ENCODE results near the gene CTF1.

DNA sequence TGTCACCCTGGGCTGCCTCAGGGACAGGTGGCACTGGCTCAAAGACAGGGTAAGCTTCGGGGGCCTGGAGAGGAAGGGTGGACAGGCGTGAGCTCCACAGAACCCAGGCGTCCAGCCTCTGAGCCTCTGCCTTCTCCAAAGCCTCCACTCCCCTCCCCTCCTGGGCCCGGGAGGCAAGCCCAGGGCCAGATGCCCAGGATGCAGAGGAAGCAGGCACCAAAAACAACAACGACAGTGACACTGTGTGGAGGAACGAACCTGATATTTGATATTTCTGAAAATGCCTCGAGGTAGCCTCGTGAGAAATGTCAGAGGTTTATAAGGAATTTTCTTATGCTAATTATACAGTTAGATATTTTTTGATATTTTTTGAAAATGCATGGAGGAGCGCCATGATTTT lies 8.5 kb upstream of the CTF1 start:
- TF ChIP-seq, protein P1, sequence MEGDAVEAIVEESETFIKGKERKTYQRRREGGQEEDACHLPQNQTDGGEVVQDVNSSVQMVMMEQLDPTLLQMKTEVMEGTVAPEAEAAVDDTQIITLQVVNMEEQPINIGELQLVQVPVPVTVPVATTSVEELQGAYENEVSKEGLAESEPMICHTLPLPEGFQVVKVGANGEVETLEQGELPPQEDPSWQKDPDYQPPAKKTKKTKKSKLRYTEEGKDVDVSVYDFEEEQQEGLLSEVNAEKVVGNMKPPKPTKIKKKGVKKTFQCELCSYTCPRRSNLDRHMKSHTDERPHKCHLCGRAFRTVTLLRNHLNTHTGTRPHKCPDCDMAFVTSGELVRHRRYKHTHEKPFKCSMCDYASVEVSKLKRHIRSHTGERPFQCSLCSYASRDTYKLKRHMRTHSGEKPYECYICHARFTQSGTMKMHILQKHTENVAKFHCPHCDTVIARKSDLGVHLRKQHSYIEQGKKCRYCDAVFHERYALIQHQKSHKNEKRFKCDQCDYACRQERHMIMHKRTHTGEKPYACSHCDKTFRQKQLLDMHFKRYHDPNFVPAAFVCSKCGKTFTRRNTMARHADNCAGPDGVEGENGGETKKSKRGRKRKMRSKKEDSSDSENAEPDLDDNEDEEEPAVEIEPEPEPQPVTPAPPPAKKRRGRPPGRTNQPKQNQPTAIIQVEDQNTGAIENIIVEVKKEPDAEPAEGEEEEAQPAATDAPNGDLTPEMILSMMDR (IDR thresholded peaks at IDR 0.05) = no peak
- TF ChIP-seq EZH2 (IDR thresholded peaks at IDR 0.05; ENCODE audit: borderline replicate concordance, insufficient read depth, low read depth, low read length, poor library complexity, severe bottlenecking) = no peak
